K562 (cell line): Measurements from ENCODE around the gene B4GALT5.

ENCODE experiments used
- CTCF ChIP-seq, 3 experiments: IDR thresholded peaks in 2 of 3; conservative IDR thresholded peaks in 1 of 3; 2 replicates each; pipeline ENCODE4 v1.5.1; 2011 to 2012; ENCODE audit warnings: low read length in 3 of 3, mild to moderate bottlenecking in 3 of 3, control low read depth in 2 of 3, improper control_type of control experiment in 1 of 3, inconsistent platforms in 1 of 3, low read depth in 1 of 3, mixed read lengths in 1 of 3, moderate library complexity in 1 of 3; ENCODE audit not compliant: insufficient read depth in 2 of 3
- GTF2B ChIP-seq: IDR thresholded peaks from 2 replicates; pipeline ENCODE4 v1.6.1; 2011; ENCODE audit not compliant: insufficient read length; ENCODE audit errors: extremely low read depth
- MEF2A ChIP-seq: IDR thresholded peaks from 2 replicates; pipeline ENCODE4 v1.6.1; 2011; ENCODE audit warnings: low read depth, mild to moderate bottlenecking, low read length, moderate library complexity; ENCODE audit not compliant: control insufficient read depth
- PHF21A ChIP-seq: fragments of 450-650 bp; IDR thresholded peaks from 2 replicates; pipeline ENCODE4 v1.6.1; 2017; ENCODE audit warnings: low read depth, borderline replicate concordance
- POLR2AphosphoS5 ChIP-seq: IDR thresholded peaks from 2 replicates; pipeline ENCODE4 v1.6.1; 2011; ENCODE audit warnings: mild to moderate bottlenecking, low read depth, low read length, moderate library complexity; ENCODE audit not compliant: control insufficient read depth, insufficient read depth
- REST ChIP-seq, 2 experiments: fragments of 450-650 bp; formaldehyde crosslinking in 1 of 2; IDR thresholded peaks; 2 replicates each; pipeline versions ENCODE4 v1.4.0 to v1.6.1; 2014 to 2020; ENCODE audit warnings: mild to moderate bottlenecking in 2 of 2, borderline replicate concordance in 1 of 2, low read depth in 1 of 2

GRCh38 chr20:49712646-49712995, 1.1 kb downstream of the B4GALT5 start:
- TF ChIP-seq REST (IDR thresholded peaks at IDR 0.05; ENCODE audit: borderline replicate concordance) (no peak), REST (CRISPR knock-in tag; IDR thresholded peaks at IDR 0.05; ENCODE audit: low read depth) (no peak), CTCF (IDR thresholded peaks at IDR 0.05 in 2 of 3, conservative IDR thresholded peaks at IDR 0.05 in 1 of 3; ENCODE audit: insufficient read depth in 2 of 3, low read depth in 1 of 3, low read length in 3 of 3) (no peak), MEF2A (no peak), PHF21A (no peak), POLR2AphosphoS5 (no peak), GTF2B (no peak)
